K562 (cell line): Measurements from ENCODE around the gene CACNB2. TPM values are rescaled to one million over a fixed set of nuclear protein-coding genes. Genes with fewer than 3 reads are reported as not detected.

Experiments used
- ATAC-seq: fragments of 200-7000 bp; cut with Tn5 transposase; 3 replicates; pipeline ENCODE4 v1.9.1; 2020; ENCODE audit warnings: moderate library complexity
- BruUV-seq: library from RNA; stranded (reverse); fragments of 400-500 nt; replicated peaks from 2 replicates; lab custom pipeline; 2021; lab: Mats Ljungman, UMichigan
- CTCF ChIA-PET: fragments of 300-600 bp; formaldehyde crosslinking; extraction: SDS; loops from one replicate; lab custom pipeline; 2021; ENCODE audit warnings: low intra/inter-chr PET ratio; lab: Yijun Ruan, JAX
- POLR2A ChIA-PET: fragments of 300-600, 350-650 bp; sonication (Branson Sonifier 250); formaldehyde crosslinking; extraction: SDS; loops from one replicate; lab custom pipeline; 2021; ENCODE audit warnings: antibody characterized with exemption, inconsistent platforms; lab: Yijun Ruan, JAX
- DNase-seq, 4 experiments: peaks; one replicate each; pipeline versions ENCODE4 v3.0.0 to v3.0.0-alpha.2; 2011 to 2018; ENCODE audit warnings: low spot score in 3 of 4, mixed read lengths in 3 of 4; ENCODE audit errors: extremely low read depth in 1 of 4
- FAIRE-seq: peaks from 2 replicates; lab custom pipeline; 2011; peaks lifted over from hg19 to GRCh38; lab: Jason Lieb, UNC
- H2AFZ ChIP-seq: 2 replicates; pipeline ENCODE4 v1.6.0; 2011; ENCODE audit warnings: low read depth, low read length, control low read depth, inconsistent platforms
- H3K27ac ChIP-seq: fragments of 200-600 bp; 3 replicates; pipeline ENCODE4 v1.8.0; 2011; ENCODE audit warnings: low read depth, mild to moderate bottlenecking, control low read depth, inconsistent platforms, low read length, moderate library complexity, mixed read lengths; ENCODE audit errors: extremely low read depth
- H3K27me3 ChIP-seq, 2 experiments: fragments of 300-600 bp in 1 of 2; 2 replicates in 1 of 2; 3 replicates in 1 of 2; pipeline versions ENCODE4 v1.6.0 to v1.8.0; 2011; ENCODE audit warnings: inconsistent platforms in 2 of 2, low read length in 2 of 2, mild to moderate bottlenecking in 1 of 2, mixed read lengths in 1 of 2, moderate library complexity in 1 of 2; ENCODE audit not compliant: control insufficient read depth in 2 of 2, insufficient read depth in 2 of 2
- H3K36me3 ChIP-seq: fragments of 300-600 bp; 3 replicates; pipeline ENCODE4 v1.8.0; 2011; ENCODE audit warnings: mild to moderate bottlenecking, low read length, inconsistent platforms; ENCODE audit not compliant: control insufficient read depth, insufficient read depth
- H3K4me1 ChIP-seq, 2 experiments: fragments of 200-600 bp in 1 of 2; replicated peaks in 1 of 2; 2 replicates in 1 of 2; 3 replicates in 1 of 2; pipeline versions ENCODE4 v1.5.1 to v1.8.0; 2011; ENCODE audit warnings: inconsistent platforms in 2 of 2, low read length in 2 of 2, mild to moderate bottlenecking in 1 of 2, mixed read lengths in 1 of 2, moderate library complexity in 1 of 2; ENCODE audit not compliant: control insufficient read depth in 2 of 2, insufficient read depth in 2 of 2
- H3K4me2 ChIP-seq: 2 replicates; pipeline ENCODE4 v1.6.1; 2011; ENCODE audit warnings: low read length, control low read depth, inconsistent platforms, mixed read lengths; ENCODE audit not compliant: insufficient read depth
- H3K4me3 ChIP-seq: fragments of 200-600 bp; sonication (generic), shearing (Covaris generic); 2 replicates; pipeline ENCODE4 v1.5.1; 2016; ENCODE audit warnings: control low read depth, inconsistent platforms
- H3K79me2 ChIP-seq: fragments of 200-600 bp; 3 replicates; pipeline ENCODE4 v1.8.0; 2011; ENCODE audit warnings: low read length, inconsistent platforms; ENCODE audit not compliant: control insufficient read depth, insufficient read depth
- H3K9ac ChIP-seq, 2 experiments: 2 replicates each; pipeline versions ENCODE4 v1.6.0 to v1.6.1; 2011; ENCODE audit warnings: low read depth in 2 of 2, low read length in 2 of 2, control low read depth in 1 of 2, inconsistent platforms in 1 of 2, mild to moderate bottlenecking in 1 of 2, mixed read lengths in 1 of 2; ENCODE audit not compliant: insufficient read depth in 1 of 2
- H3K9me1 ChIP-seq: one replicate; pipeline ENCODE4 v1.6.0; 2011; ENCODE audit warnings: inconsistent platforms, mild to moderate bottlenecking, low read length, moderate library complexity; ENCODE audit not compliant: control insufficient read depth, insufficient read depth
- H3K9me3 ChIP-seq: replicated peaks from 2 replicates; pipeline ENCODE4 v1.5.1; 2011; ENCODE audit warnings: low read depth, low read length, inconsistent platforms; ENCODE audit not compliant: control insufficient read depth, insufficient read depth
- H4K20me1 ChIP-seq: replicated peaks from 2 replicates; pipeline ENCODE4 v1.6.1; 2011; ENCODE audit warnings: low read length, inconsistent platforms, mixed read lengths; ENCODE audit not compliant: control insufficient read depth, insufficient read depth
- GTF2F1 ChIP-seq: IDR thresholded peaks from 2 replicates; pipeline ENCODE4 v1.6.1; 2011; ENCODE audit warnings: low read depth, low read length, improper control_type of control experiment
- POLR2H ChIP-seq: IDR thresholded peaks from 2 replicates; pipeline ENCODE4 v1.6.1; 2016; ENCODE audit warnings: missing genetic modification characterization, low read depth, mild to moderate bottlenecking, control low read depth, missing compliant biosample characterization, moderate library complexity
- RHOXF2B ChIP-seq: fragments of 250-450 bp; sonication (Bioruptor Pico); conservative IDR thresholded peaks from 2 replicates; pipeline ENCODE4 v1.5.1; 2021
- SP2 ChIP-seq: IDR thresholded peaks from 2 replicates; pipeline ENCODE4 v1.6.1; 2011; ENCODE audit warnings: mild to moderate bottlenecking, low read depth, low read length, moderate library complexity; ENCODE audit not compliant: poor library complexity, severe bottlenecking; ENCODE audit errors: extremely low read depth
- ZC3H4 ChIP-seq: sonication (generic); formaldehyde crosslinking; IDR thresholded peaks from 2 replicates; pipeline ENCODE4 v1.9.0; 2021; ENCODE audit warnings: missing genetic modification reagents, borderline replicate concordance
- ZNF444 ChIP-seq: fragments of 250-450 bp; sonication (Bioruptor Pico); IDR thresholded peaks from 2 replicates; pipeline ENCODE4 v1.4.0; 2020; ENCODE audit warnings: mild to moderate bottlenecking, moderate library complexity
- WGBS: fragments of 100-300 bp; shearing (Covaris generic); methylation state at CpG from one replicate; pipeline ENCODE4 v1.1.6; 2016; ENCODE audit warnings: low coverage, mixed read lengths; ENCODE audit not compliant: insufficient coverage; ENCODE audit errors: missing lambda C conversion rate; 5-methylcytosine and 5-hydroxymethylcytosine counted together
- in situ Hi-C: fragments of 300-500 bp; cut with MboI; formaldehyde crosslinking; loops from 4 replicates; pipeline ENCODE4 v1.15.0; 2018; ENCODE audit warnings: inconsistent platforms, mixed read lengths
- intact Hi-C: fragments of 100-400 bp; cut with micrococcal nuclease; formaldehyde crosslinking; loops from 2 replicates; pipeline ENCODE4 v1.14.2; 2022
- polyA plus RNA-seq, 8 experiments: library from polyadenylated mRNA; depleted of rRNA in 4 of 8; stranded (reverse) in 5 of 8; unstranded in 3 of 8; fragments of >200 nt; fragmentation: Nextera tagmentation in 2 of 8; fragmentation: Illumina TruSeq in 1 of 8; extraction: Ambion mirVana in 2 of 8; extraction: Trizol in 1 of 8; gene quantifications; 2 replicates each; pipeline versions ENCODE4 v1.2.1 to v1.2.3, GENCODE V29; 2011 to 2014; ENCODE audit warnings: inconsistent platforms in 1 of 8, missing spikeins in 1 of 8
- total RNA-seq, 7 experiments: library from RNA; depleted of rRNA in 6 of 7; stranded (reverse); fragments of >200 nt in 6 of 7; fragmentation: Illumina TruSeq in 2 of 7; extraction: Trizol in 2 of 7; gene quantifications; 2 replicates each; pipeline versions ENCODE4 v1.2.1 to v1.2.3, GENCODE V29; 2011 to 2021; ENCODE audit warnings: low replicate concordance in 1 of 7
- TF ChIP-seq, protein P1 (sequence below): fragments of 450-650 bp; IDR thresholded peaks from 2 replicates; pipeline ENCODE4 v1.6.1; 2016; ENCODE audit warnings: mild to moderate bottlenecking, moderate library complexity
- TF ChIP-seq, protein P2 (sequence below): fragments of 450-650 bp; IDR thresholded peaks from 2 replicates; pipeline ENCODE4 v1.6.1; 2016; ENCODE audit warnings: missing biosample characterization, missing genetic modification characterization
- TF ChIP-seq, protein P3 (sequence below): IDR thresholded peaks from 2 replicates; pipeline ENCODE4 v1.6.1; 2011; ENCODE audit not compliant: insufficient read length; ENCODE audit errors: extremely low read depth

CACNB2 gene
- total and polyA plus RNA-seq, 9 of the 15 experiments (the other 6 are each of a cell fraction or from before 2014, with no cell fraction given) = 1.8 to 2.2 TPM; not detected in 7

DNA sequence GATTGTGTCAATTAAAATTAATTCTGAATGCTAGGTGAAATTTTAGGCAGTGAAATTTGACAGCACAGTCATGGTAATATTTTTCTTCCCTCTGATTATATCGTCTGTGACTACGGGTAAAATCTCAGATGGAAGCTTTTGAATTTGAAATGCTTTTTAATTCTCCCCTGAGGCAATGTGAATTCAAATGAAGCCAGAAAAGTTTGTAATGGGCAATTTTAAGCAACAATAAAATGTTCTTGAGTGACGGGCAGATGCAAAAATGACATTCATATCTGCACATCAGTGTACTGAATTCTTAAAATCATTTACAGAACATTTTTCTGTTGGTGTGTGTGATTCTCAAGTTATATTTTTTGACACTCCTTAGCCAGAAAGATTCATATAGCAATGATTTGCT, 376.6 kb downstream of the CACNB2 start:
- intact Hi-C loops = no loop called here
- H3K9me3 ChIP-seq = no peaks in the 10 kb centered on the region
- CTCF ChIA-PET = no interaction called here
- H3K9ac ChIP-seq = no peak overlapping the region
- no peaks in the 10 kb centered on the region for H3K9me1 ChIP-seq
- no peak overlapping the region for H2AFZ ChIP-seq
- H3K27me3 ChIP-seq = no peaks in the 10 kb centered on the region
- H4K20me1 ChIP-seq = no peaks in the 10 kb centered on the region
- ATAC-seq (no peak), DNase-seq (no peak), FAIRE-seq (no peak)
- in situ Hi-C loops = no loop called here
- no TSS peak for BruUV-seq
- no peaks in the 10 kb centered on the region for H3K79me2 ChIP-seq
- POLR2A ChIA-PET = no interaction called here
- peaks cover 5% of the 10 kb centered on the region; the same call in 1 of the 3 replicates for H3K36me3 ChIP-seq
- H3K4me2 ChIP-seq = no peak overlapping the region
- H3K4me1 ChIP-seq = no peaks in the 10 kb centered on the region
- no peak overlapping the region for H3K27ac ChIP-seq
- 67% methylated on average over 3 of the region's 3 CpGs for WGBS
- no peak overlapping the region for H3K4me3 ChIP-seq
- no peak for TF ChIP-seq ZC3H4
- TF ChIP-seq RHOXF2B (CRISPR knock-in tag) = no peak
- TF ChIP-seq GTF2F1 = no peak
- TF ChIP-seq, protein P1, sequence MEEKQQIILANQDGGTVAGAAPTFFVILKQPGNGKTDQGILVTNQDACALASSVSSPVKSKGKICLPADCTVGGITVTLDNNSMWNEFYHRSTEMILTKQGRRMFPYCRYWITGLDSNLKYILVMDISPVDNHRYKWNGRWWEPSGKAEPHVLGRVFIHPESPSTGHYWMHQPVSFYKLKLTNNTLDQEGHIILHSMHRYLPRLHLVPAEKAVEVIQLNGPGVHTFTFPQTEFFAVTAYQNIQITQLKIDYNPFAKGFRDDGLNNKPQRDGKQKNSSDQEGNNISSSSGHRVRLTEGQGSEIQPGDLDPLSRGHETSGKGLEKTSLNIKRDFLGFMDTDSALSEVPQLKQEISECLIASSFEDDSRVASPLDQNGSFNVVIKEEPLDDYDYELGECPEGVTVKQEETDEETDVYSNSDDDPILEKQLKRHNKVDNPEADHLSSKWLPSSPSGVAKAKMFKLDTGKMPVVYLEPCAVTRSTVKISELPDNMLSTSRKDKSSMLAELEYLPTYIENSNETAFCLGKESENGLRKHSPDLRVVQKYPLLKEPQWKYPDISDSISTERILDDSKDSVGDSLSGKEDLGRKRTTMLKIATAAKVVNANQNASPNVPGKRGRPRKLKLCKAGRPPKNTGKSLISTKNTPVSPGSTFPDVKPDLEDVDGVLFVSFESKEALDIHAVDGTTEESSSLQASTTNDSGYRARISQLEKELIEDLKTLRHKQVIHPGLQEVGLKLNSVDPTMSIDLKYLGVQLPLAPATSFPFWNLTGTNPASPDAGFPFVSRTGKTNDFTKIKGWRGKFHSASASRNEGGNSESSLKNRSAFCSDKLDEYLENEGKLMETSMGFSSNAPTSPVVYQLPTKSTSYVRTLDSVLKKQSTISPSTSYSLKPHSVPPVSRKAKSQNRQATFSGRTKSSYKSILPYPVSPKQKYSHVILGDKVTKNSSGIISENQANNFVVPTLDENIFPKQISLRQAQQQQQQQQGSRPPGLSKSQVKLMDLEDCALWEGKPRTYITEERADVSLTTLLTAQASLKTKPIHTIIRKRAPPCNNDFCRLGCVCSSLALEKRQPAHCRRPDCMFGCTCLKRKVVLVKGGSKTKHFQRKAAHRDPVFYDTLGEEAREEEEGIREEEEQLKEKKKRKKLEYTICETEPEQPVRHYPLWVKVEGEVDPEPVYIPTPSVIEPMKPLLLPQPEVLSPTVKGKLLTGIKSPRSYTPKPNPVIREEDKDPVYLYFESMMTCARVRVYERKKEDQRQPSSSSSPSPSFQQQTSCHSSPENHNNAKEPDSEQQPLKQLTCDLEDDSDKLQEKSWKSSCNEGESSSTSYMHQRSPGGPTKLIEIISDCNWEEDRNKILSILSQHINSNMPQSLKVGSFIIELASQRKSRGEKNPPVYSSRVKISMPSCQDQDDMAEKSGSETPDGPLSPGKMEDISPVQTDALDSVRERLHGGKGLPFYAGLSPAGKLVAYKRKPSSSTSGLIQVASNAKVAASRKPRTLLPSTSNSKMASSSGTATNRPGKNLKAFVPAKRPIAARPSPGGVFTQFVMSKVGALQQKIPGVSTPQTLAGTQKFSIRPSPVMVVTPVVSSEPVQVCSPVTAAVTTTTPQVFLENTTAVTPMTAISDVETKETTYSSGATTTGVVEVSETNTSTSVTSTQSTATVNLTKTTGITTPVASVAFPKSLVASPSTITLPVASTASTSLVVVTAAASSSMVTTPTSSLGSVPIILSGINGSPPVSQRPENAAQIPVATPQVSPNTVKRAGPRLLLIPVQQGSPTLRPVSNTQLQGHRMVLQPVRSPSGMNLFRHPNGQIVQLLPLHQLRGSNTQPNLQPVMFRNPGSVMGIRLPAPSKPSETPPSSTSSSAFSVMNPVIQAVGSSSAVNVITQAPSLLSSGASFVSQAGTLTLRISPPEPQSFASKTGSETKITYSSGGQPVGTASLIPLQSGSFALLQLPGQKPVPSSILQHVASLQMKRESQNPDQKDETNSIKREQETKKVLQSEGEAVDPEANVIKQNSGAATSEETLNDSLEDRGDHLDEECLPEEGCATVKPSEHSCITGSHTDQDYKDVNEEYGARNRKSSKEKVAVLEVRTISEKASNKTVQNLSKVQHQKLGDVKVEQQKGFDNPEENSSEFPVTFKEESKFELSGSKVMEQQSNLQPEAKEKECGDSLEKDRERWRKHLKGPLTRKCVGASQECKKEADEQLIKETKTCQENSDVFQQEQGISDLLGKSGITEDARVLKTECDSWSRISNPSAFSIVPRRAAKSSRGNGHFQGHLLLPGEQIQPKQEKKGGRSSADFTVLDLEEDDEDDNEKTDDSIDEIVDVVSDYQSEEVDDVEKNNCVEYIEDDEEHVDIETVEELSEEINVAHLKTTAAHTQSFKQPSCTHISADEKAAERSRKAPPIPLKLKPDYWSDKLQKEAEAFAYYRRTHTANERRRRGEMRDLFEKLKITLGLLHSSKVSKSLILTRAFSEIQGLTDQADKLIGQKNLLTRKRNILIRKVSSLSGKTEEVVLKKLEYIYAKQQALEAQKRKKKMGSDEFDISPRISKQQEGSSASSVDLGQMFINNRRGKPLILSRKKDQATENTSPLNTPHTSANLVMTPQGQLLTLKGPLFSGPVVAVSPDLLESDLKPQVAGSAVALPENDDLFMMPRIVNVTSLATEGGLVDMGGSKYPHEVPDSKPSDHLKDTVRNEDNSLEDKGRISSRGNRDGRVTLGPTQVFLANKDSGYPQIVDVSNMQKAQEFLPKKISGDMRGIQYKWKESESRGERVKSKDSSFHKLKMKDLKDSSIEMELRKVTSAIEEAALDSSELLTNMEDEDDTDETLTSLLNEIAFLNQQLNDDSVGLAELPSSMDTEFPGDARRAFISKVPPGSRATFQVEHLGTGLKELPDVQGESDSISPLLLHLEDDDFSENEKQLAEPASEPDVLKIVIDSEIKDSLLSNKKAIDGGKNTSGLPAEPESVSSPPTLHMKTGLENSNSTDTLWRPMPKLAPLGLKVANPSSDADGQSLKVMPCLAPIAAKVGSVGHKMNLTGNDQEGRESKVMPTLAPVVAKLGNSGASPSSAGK = no peak
- no peak for TF ChIP-seq POLR2H (tag)
- TF ChIP-seq, protein P2, sequence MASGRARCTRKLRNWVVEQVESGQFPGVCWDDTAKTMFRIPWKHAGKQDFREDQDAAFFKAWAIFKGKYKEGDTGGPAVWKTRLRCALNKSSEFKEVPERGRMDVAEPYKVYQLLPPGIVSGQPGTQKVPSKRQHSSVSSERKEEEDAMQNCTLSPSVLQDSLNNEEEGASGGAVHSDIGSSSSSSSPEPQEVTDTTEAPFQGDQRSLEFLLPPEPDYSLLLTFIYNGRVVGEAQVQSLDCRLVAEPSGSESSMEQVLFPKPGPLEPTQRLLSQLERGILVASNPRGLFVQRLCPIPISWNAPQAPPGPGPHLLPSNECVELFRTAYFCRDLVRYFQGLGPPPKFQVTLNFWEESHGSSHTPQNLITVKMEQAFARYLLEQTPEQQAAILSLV (tag) = no peak
- no peak for TF ChIP-seq ZNF444 (CRISPR knock-in tag)
- no peak for TF ChIP-seq SP2
- TF ChIP-seq, protein P3, sequence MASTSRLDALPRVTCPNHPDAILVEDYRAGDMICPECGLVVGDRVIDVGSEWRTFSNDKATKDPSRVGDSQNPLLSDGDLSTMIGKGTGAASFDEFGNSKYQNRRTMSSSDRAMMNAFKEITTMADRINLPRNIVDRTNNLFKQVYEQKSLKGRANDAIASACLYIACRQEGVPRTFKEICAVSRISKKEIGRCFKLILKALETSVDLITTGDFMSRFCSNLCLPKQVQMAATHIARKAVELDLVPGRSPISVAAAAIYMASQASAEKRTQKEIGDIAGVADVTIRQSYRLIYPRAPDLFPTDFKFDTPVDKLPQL = no peak
